ENCODE data around the gene TMEM135.

Gene TMEM135

DNA sequence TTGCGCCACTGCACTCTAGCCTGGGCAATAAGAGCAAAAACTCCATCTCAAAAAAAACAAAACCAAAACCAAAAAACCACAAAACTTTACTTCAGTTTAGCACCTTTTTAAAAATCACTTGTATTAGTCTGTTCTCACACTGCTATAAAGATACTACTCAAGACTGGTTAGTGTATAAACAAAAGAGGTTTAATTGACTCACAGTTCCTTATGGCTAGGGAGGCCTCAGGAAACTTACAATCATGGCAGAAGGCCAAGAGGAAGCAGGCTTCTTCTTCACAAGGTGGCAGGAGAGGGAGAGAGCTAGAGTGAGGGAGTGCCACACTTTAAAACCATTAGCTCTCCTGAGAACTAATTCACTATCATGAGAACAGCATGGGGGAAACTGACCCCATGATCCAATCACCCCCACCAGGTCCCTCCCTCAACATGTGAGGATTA, 261.3 kb downstream of the TMEM135 start:
- H3K4me3 ChIP-seq = no peak overlapping the region
- no peaks in the 10 kb centered on the region for H3K4me1 ChIP-seq
- no peak overlapping the region for H3K27ac ChIP-seq
- no peaks in the 10 kb centered on the region for H3K9me3 ChIP-seq
- H4K20me1 ChIP-seq = no peaks in the 10 kb centered on the region
- no peak overlapping the region for H3K4me2 ChIP-seq
- H3K36me3 ChIP-seq = 0 out of 2 replicates have a peak, but pooled peaks cover 9% of the 10 kb centered on the region
- no peak for TF ChIP-seq Cebpa-rat (IDR thresholded peaks at IDR 0.05)
- no peaks in the 10 kb centered on the region for H3K27me3 ChIP-seq
- H3K9ac ChIP-seq = no peak overlapping the region

DNA sequence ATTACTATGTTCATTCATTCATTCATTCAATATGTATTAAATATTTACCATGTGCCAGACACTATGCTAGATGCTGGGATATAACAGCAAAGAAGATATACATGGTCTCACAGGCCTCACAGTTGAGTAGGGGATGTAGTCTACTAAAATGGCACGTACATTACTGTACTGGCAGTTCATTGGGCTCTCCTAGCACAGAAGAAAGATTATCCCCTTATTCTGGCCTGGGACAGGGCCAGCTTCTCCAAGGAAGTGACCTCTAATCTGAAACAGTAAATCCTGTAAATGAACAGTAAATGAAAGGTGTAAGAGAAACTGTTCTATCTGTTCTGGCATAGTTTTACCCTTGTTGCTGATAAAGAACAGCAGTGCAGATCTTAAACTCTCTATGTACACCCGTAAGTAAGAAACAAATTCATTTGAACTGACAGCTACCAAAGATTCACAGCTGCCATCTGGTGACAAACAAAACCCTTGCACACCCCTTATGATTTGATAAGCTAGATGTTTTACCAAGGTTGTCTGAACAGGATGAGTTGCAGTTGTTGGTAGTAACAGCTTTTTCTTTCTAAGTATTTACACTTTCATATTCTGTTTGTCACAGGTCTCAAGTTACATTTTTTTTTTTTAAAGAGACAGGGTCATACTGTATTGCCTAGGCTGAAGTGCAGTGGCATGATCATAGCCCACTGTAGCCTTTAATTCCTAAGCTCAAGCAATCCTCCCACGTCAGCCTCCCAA, 263.1 kb downstream of the TMEM135 start:
- Histone ChIP-seq H3K27me3 (no peaks in the 10 kb centered on the region), H3K4me1 (no peaks in the 10 kb centered on the region), H3K9ac (no peak overlapping the region), H3K9me3 (no peaks in the 10 kb centered on the region), H4K20me1 (no peaks in the 10 kb centered on the region), H3K4me3 (no peak overlapping the region), H3K27ac (no peak overlapping the region), H3K36me3 (0 out of 2 replicates have a peak, but pooled peaks cover 13% of the 10 kb centered on the region), H3K4me2 (no peak overlapping the region)
- no peak for TF ChIP-seq Cebpa-rat (IDR thresholded peaks at IDR 0.05)

DNA sequence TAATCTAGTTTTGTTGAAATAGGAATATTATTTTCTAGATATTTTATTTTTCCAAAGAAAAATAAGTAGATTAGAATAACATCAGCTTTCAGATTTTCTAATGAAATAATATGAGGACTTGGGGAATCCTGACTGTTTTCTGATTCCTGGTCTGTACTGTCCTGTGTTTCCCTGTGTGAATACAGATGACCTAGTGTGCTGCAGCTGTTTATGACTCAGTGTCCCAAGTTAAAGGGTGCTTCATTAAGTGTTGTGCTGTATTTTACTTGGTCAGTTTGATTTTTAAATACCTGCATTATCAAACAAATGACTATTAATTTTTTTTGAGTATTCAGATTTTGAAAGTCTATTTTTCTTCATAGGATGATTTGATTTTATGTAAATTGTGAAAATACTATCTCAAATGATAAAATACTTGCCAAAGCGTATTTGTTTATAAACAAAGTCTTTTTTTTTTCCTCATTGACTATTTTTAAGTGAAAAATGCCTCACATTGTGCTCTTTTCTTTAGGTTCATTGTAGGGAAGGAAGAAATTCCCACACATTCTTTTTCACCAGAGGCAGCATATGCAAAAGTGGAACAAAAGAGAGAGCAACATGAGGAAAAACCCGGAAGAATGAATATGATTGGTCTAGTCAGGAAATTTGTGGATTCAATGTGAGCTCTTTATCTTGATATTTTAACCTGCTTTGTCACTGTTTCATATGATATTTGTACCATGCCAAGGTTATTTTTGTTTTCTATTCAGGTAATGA, 264.2 kb downstream of the TMEM135 start:
- Histone ChIP-seq H3K4me2 (no peak overlapping the region), H4K20me1 (no peaks in the 10 kb centered on the region), H3K4me3 (no peak overlapping the region), H3K9me3 (no peaks in the 10 kb centered on the region), H3K27me3 (no peaks in the 10 kb centered on the region), H3K4me1 (no peaks in the 10 kb centered on the region), H3K36me3 (0 out of 2 replicates have a peak, but pooled peaks cover 19% of the 10 kb centered on the region), H3K9ac (no peak overlapping the region), H3K27ac (no peak overlapping the region)
- TF ChIP-seq Cebpa-rat (IDR thresholded peaks at IDR 0.05) = no peak

DNA sequence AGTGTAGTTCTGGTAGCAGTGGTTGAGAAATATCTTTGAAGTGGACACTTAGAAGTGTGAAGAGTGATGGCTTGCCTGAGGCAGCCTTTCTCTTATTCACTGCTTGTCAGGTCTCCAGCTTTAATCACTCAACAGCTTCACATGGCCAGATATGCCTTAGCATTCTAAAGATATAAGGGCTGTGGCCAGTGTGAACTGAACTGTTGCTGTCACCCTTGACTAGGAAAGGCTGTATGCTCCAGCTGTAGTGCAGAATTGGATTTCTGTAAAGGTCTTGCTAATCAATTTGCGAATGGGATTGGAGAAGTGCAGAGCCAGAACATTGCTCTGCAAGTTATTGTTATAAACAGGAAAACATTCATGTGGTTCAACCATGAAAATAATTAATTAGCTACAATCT, 266.7 kb downstream of the TMEM135 start:
- no peak overlapping the region for H3K9ac ChIP-seq
- H3K27me3 ChIP-seq = no peaks in the 10 kb centered on the region
- H3K4me3 ChIP-seq = no peak overlapping the region
- no peak overlapping the region for H3K27ac ChIP-seq
- no peaks in the 10 kb centered on the region for H4K20me1 ChIP-seq
- no peaks in the 10 kb centered on the region for H3K9me3 ChIP-seq
- 0 out of 2 replicates have a peak, but pooled peaks cover 20% of the 10 kb centered on the region for H3K36me3 ChIP-seq
- no peaks in the 10 kb centered on the region for H3K4me1 ChIP-seq
- no peak for TF ChIP-seq Cebpa-rat (IDR thresholded peaks at IDR 0.05)
- H3K4me2 ChIP-seq = no peak overlapping the region

DNA sequence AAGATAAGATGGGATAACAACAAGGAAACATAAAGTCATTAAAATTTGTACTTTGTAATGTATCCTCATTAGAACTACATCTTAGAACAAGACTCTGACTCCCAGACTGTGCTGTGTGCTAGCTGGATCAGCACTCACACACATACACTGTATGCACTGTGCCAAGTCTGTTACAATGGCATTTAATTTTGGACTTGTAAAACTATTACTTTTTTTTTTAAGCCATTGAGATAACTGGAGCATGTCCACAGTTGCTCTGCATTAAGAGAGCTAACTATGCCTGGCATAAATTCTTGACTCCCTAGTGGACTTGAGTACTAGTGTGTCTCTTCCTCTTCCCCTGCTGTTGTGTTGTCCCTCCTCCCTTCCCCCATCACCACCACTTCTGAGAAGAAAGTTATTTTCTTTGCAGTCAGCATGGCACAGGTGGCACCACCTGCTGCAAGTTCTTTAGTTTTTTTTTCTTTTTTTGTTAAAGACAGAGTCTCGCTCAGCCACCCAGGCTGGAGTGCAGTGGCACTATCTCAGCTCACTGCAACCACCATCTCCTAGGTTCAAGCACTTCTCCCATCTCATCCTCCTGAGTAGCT, 268.6 kb downstream of the TMEM135 start:
- H3K9me3 ChIP-seq = no peaks in the 10 kb centered on the region
- H3K27me3 ChIP-seq = no peaks in the 10 kb centered on the region
- no peak overlapping the region for H3K4me3 ChIP-seq
- TF ChIP-seq Cebpa-rat (IDR thresholded peaks at IDR 0.05) = no peak
- H3K36me3 ChIP-seq = 0 out of 2 replicates have a peak, but pooled peaks cover 20% of the 10 kb centered on the region
- H3K9ac ChIP-seq = no peak overlapping the region
- no peaks in the 10 kb centered on the region for H3K4me1 ChIP-seq
- H3K4me2 ChIP-seq = no peak overlapping the region
- H4K20me1 ChIP-seq = no peaks in the 10 kb centered on the region
- no peak overlapping the region for H3K27ac ChIP-seq

DNA sequence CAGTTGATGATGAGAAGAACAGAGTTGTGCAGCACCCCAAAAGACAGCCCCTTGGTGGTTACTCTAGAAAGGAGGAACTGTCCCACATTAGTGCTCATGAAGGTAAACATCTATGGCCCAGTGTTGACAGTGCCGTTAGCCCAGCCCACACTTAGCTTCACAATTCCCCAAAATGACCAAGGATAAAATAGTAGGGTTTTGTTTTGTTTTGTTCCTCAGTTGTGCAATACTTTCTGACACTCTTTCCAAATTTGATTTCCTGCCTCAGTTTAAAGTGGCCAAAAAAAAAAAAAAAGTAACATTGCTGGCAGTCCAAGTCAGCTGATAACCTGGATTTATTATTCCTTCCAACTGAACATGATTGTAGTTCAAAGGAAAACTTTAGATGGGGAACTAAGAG, 269.4 kb downstream of the TMEM135 start:
- H3K4me2 ChIP-seq = no peak overlapping the region
- H3K4me1 ChIP-seq = no peaks in the 10 kb centered on the region
- H3K36me3 ChIP-seq = 0 out of 2 replicates have a peak, but pooled peaks cover 20% of the 10 kb centered on the region
- no peaks in the 10 kb centered on the region for H4K20me1 ChIP-seq
- no peaks in the 10 kb centered on the region for H3K9me3 ChIP-seq
- H3K27ac ChIP-seq = no peak overlapping the region
- no peaks in the 10 kb centered on the region for H3K27me3 ChIP-seq
- no peak for TF ChIP-seq Cebpa-rat (IDR thresholded peaks at IDR 0.05)
- H3K4me3 ChIP-seq = no peak overlapping the region
- H3K9ac ChIP-seq = no peak overlapping the region

DNA sequence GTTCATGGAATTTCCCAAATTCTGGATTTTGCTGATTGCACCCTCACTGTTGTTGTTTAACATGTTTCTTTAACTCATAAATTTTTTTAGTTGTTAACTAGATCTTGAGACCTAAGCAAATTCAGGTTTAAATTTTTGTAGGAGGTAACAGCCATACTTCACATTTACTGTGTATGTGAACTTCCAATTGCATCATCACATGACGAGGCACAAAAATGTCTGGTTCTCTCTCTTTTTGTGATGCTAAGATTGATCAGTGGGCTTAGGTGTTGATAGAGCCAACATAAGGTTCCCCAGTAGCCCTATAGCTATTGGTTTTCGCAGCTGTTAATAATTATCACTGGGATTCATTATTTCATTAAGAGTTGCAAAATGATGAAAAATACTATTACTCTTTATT, 277.5 kb downstream of the TMEM135 start:
- Histone ChIP-seq H3K9ac (no peak overlapping the region), H3K4me2 (no peak overlapping the region), H3K36me3 (peaks cover 4% of the 10 kb centered on the region; the same call in 1 of the 2 replicates), H3K9me3 (no peaks in the 10 kb centered on the region), H3K27me3 (no peaks in the 10 kb centered on the region), H4K20me1 (no peaks in the 10 kb centered on the region), H3K4me3 (no peak overlapping the region), H3K4me1 (no peaks in the 10 kb centered on the region), H3K27ac (no peak overlapping the region)
- TF ChIP-seq Cebpa-rat (IDR thresholded peaks at IDR 0.05) = no peak

DNA sequence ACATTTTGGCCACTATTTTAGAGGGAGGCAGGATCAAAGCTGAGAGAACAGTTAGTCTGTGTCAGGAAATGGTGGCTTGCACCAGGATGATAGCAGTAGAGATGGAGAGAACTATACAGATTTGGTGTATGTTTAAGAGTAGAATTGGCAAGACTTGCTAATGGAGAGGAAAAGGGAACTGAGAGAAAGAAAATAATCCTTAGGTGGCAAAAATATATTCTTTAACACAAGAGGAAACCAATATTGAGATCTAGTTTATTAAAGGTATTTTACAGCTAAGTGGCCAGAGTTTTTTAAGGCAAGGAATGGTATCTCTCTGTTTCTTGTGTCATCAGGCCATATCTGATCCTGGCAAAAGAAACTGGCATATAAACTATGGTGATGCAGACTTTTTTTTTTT, 278.8 kb downstream of the TMEM135 start:
- H3K27ac ChIP-seq = no peak overlapping the region
- no peaks in the 10 kb centered on the region for H4K20me1 ChIP-seq
- no peaks in the 10 kb centered on the region for H3K27me3 ChIP-seq
- peaks cover 7% of the 10 kb centered on the region; the same call in 1 of the 2 replicates for H3K36me3 ChIP-seq
- no peak overlapping the region for H3K9ac ChIP-seq
- no peak for TF ChIP-seq Cebpa-rat (IDR thresholded peaks at IDR 0.05)
- H3K9me3 ChIP-seq = no peaks in the 10 kb centered on the region
- H3K4me1 ChIP-seq = no peaks in the 10 kb centered on the region
- H3K4me3 ChIP-seq = no peak overlapping the region
- no peak overlapping the region for H3K4me2 ChIP-seq

DNA sequence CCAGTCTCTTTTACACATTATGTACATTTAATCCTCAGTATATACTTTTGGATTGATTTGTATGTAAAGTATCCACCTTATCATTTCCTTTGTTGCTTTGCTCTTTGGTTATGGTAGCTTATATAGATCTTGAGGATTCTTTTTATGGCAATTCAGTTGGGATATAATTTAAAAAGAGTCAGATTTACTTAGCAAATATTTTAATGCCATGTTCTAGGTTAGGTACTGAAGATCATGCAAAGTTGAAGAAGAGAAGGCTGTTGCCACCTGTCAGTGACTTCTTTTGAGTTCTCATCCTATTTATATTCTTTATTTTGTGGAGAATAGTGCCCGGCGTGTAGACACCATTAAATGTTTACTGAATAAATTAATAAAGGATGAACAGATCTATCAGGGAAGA, 279.7 kb downstream of the TMEM135 start:
- no peaks in the 10 kb centered on the region for H4K20me1 ChIP-seq
- no peak for TF ChIP-seq Cebpa-rat (IDR thresholded peaks at IDR 0.05)
- H3K27ac ChIP-seq = no peak overlapping the region
- H3K36me3 ChIP-seq = peaks cover 13% of the 10 kb centered on the region
- H3K4me1 ChIP-seq = no peaks in the 10 kb centered on the region
- H3K4me3 ChIP-seq = no peak overlapping the region
- no peaks in the 10 kb centered on the region for H3K9me3 ChIP-seq
- H3K27me3 ChIP-seq = no peaks in the 10 kb centered on the region
- no peak overlapping the region for H3K9ac ChIP-seq
- no peak overlapping the region for H3K4me2 ChIP-seq

DNA sequence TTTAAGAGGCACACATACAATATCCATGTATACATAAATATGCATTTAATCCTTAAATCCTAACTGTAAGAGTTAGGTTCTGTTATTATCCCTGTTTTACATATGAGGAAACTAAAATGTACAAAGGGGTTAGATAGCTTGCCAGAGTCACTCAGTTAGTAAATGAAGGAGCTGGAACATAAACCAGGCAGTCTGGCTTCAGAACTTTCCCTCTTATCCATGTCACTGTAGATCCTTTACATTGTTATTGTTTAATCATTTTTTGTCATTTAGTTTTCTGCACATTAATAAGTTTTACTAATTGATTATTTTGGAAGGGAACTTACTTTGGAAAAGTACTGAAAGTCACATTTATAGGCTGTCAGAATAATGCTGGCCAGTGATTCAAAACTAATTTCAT, 282.4 kb downstream of the TMEM135 start:
- Histone ChIP-seq H3K27me3 (no peaks in the 10 kb centered on the region), H3K4me3 (no peak overlapping the region), H3K27ac (no peak overlapping the region), H3K9me3 (no peaks in the 10 kb centered on the region), H3K36me3 (peaks cover 22% of the 10 kb centered on the region), H3K4me1 (no peaks in the 10 kb centered on the region), H4K20me1 (no peaks in the 10 kb centered on the region), H3K4me2 (no peak overlapping the region), H3K9ac (no peak overlapping the region)
- no peak for TF ChIP-seq Cebpa-rat (IDR thresholded peaks at IDR 0.05)

All from BLaER1 (cell line).